Endothelial cell (in vitro differentiated cells): ENCODE measurements around the gene SNPH. TPM values are rescaled to one million over a fixed set of nuclear protein-coding genes. Genes with fewer than 3 reads are reported as not detected.

ENCODE experiments used
- DNase-seq: peaks from one replicate; pipeline ENCODE4 v3.0.0; 2021; ENCODE audit warnings: low spot score
- H3K27ac Mint-ChIP-seq: one replicate; pipeline ENCODE4 v1.8.0; 2021; ENCODE audit warnings: mixed read lengths, inconsistent platforms; ENCODE audit not compliant: unreplicated experiment
- H3K27me3 Mint-ChIP-seq: one replicate; pipeline ENCODE4 v1.8.0; 2021; ENCODE audit warnings: mild to moderate bottlenecking, moderate library complexity, mixed read lengths, inconsistent platforms; ENCODE audit not compliant: unreplicated experiment
- H3K36me3 Mint-ChIP-seq: one replicate; pipeline ENCODE4 v1.8.0; 2021; ENCODE audit warnings: mild to moderate bottlenecking, low read depth, mixed read lengths, inconsistent platforms; ENCODE audit not compliant: unreplicated experiment
- H3K4me1 Mint-ChIP-seq: one replicate; pipeline ENCODE4 v1.8.0; 2021; ENCODE audit warnings: mild to moderate bottlenecking, mixed read lengths, inconsistent platforms; ENCODE audit not compliant: unreplicated experiment
- H3K4me3 Mint-ChIP-seq: one replicate; pipeline ENCODE4 v1.8.0; 2021; ENCODE audit warnings: mild to moderate bottlenecking, mixed read lengths, inconsistent platforms; ENCODE audit not compliant: unreplicated experiment
- H3K9me3 Mint-ChIP-seq: one replicate; pipeline ENCODE4 v1.8.0; 2021; ENCODE audit warnings: mixed read lengths, inconsistent platforms; ENCODE audit not compliant: unreplicated experiment
- total RNA-seq: library from RNA; stranded (reverse); fragmentation: NEBNext Ultra II Directional; extraction: Animal tissue kit (Norgen Biotek cat#: 25700); gene quantifications from one replicate; pipeline ENCODE4 v1.2.1, GENCODE V29; 2021; ENCODE audit not compliant: unreplicated experiment
- TF ChIP-seq, protein P1 (sequence below): fragments of 200-600 bp; sonication (generic); IDR thresholded peaks from one replicate; pipeline ENCODE4 v1.5.0; 2021; ENCODE audit warnings: antibody characterized with exemption; ENCODE audit not compliant: unreplicated experiment

SNPH gene
- total RNA-seq, 1 donor from 2014 or later = 8.4 TPM

DNA sequence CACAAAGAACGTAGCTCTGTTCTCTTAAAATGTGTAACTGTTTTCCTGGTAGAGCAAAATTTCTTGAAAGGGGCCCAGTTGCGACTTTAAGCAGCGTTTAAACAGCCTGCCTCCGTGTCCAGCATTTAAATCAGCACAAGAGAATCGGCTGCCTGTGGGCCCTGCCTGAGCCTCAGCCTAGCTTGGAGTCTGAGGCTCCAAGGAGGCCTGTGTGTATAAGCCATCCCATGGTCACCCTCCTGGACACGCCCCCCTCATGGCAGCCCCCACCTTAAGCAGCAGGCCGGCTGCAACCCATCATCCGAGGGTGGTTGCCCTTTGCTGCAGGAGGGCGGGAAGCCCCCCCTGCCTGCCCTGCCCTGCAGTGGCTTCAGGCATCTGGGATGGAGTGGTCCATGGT lies 44.0 kb downstream of the SNPH start:
- Mint-ChIP-seq H3K36me3 (peaks cover 10% of the 10 kb centered on the region), H3K9me3 (no peaks in the 10 kb centered on the region), H3K4me3 (no peak overlapping the region), H3K4me1 (peaks cover 16% of the 10 kb centered on the region), H3K27ac (no peak overlapping the region), H3K27me3 (peaks cover 7% of the 10 kb centered on the region)
- TF ChIP-seq, protein P1, sequence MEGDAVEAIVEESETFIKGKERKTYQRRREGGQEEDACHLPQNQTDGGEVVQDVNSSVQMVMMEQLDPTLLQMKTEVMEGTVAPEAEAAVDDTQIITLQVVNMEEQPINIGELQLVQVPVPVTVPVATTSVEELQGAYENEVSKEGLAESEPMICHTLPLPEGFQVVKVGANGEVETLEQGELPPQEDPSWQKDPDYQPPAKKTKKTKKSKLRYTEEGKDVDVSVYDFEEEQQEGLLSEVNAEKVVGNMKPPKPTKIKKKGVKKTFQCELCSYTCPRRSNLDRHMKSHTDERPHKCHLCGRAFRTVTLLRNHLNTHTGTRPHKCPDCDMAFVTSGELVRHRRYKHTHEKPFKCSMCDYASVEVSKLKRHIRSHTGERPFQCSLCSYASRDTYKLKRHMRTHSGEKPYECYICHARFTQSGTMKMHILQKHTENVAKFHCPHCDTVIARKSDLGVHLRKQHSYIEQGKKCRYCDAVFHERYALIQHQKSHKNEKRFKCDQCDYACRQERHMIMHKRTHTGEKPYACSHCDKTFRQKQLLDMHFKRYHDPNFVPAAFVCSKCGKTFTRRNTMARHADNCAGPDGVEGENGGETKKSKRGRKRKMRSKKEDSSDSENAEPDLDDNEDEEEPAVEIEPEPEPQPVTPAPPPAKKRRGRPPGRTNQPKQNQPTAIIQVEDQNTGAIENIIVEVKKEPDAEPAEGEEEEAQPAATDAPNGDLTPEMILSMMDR = no peak
- no peak for DNase-seq

DNA sequence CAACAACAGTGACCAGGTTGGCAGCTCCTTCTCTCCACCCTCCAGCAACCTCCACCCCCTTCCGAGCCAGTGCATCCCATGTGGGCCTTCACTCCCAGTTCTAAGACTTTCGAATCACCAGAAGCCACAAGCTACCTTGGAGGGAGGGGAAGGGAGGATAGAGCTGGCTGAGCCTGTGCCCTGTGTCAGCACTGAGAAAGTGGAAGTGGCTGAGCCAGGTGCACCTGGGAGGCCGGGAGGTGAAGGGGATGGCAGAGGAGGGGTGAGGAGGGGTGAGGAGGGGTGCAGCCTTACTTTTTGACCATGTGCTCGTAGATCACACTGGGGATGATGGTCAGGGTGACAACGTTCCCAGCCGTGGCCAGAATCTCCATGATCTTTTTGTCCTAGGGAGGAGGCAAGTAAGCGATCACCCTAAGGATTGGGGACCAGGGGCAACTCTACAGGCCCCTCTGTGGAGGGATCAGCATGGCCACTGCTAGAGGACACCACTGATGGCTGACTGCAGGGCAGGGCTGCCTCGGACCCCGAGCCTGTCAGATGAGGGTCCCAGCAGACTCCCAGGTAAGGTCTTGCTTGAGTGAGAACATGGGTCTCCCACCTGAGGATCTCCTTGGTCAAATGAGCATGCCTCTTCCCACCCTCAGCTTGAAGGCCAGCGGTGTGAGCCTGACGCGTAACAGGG lies 44.6 kb downstream of the SNPH start:
- H3K27me3 Mint-ChIP-seq = peaks cover 7% of the 10 kb centered on the region
- no peak for DNase-seq
- H3K9me3 Mint-ChIP-seq = no peaks in the 10 kb centered on the region
- TF ChIP-seq, protein P1 = no peak
- H3K27ac Mint-ChIP-seq = peak overlapping the region; percentile 11
- H3K4me1 Mint-ChIP-seq = peaks cover 16% of the 10 kb centered on the region
- H3K36me3 Mint-ChIP-seq = peaks cover 6% of the 10 kb centered on the region
- H3K4me3 Mint-ChIP-seq = no peak overlapping the region

DNA sequence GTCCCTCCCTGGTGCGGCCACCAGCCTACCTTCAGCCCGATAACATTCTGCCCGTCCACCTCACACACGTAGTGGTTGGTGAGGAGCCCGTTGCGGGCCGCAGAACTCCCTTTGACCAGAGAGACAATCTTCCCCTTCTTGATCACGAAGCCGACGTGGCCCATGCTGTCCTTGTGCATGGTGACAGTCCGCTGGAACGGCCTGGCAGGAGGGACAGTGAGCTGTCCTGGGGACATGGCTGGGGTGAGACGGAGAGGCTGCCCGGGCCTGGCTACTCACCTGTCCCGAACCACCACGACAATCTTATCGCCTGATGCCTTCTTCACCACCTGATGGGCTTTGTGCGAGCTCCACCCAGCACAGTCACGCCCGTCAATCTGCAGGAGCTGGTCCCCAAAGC lies 46.2 kb downstream of the SNPH start:
- H3K36me3 Mint-ChIP-seq = peaks cover 10% of the 10 kb centered on the region
- no peak overlapping the region for H3K27ac Mint-ChIP-seq
- DNase-seq = no peak
- H3K4me3 Mint-ChIP-seq = no peak overlapping the region
- TF ChIP-seq, protein P1 = no peak
- H3K4me1 Mint-ChIP-seq = peaks cover 16% of the 10 kb centered on the region
- peaks cover 6% of the 10 kb centered on the region for H3K27me3 Mint-ChIP-seq
- no peaks in the 10 kb centered on the region for H3K9me3 Mint-ChIP-seq

DNA sequence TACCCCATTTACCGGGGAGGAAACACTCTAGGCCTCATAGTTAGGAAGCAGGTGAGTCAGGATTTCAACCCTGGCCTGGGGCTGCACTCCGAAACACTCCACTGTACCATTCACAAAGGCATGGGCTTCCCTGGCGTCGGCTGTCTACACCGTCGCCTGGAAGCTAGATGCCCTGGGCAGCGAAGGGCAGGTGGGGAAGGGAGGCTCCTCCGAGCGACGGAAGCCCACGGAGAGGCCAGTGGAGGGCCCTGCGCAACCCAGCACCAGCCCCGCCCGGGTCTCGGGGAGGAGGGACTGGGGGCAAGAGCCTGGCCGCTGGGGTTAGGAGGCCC lies 46.8 kb downstream of the SNPH start:
- H3K36me3 Mint-ChIP-seq = peaks cover 10% of the 10 kb centered on the region
- peaks cover 4% of the 10 kb centered on the region for H3K27me3 Mint-ChIP-seq
- TF ChIP-seq, protein P1 = no peak
- H3K9me3 Mint-ChIP-seq = no peaks in the 10 kb centered on the region
- DNase-seq = no peak
- peaks cover 13% of the 10 kb centered on the region for H3K4me1 Mint-ChIP-seq
- no peak overlapping the region for H3K4me3 Mint-ChIP-seq
- no peak overlapping the region for H3K27ac Mint-ChIP-seq

DNA sequence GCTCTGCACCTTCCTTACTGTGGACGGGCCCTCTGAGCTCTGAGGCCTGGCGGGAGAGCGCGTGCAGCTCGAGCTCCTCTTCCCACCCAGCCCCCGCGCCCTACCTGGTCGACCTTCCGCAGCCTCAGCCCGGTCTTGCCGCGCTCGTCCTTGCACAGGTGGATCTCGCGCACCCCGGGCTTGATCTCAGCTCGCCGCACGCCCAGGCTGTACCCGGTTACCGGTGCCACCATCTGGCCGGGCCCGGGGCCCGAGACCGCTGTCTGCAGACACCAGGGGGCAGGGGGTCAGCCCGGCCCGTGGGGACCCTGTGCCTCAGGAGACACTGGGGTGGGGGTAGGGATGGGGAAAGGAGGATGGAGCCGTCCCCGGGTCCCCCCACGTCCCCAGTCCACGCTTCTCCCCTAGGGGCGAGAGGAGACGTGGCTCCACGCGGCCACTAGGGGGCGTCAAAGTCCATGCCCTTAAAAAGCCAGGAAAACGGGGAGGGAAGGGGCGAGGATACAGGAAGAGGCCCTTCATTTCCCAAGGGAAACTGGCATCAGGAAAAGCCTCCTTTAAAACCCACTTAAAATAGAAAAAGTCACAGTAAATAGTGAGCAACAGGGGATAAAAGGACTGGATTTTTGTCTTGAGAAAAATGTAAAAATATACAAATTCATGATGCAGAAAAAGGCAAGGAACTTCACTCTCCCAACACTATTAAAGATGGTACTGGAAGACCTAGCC lies 47.3 kb downstream of the SNPH start:
- Mint-ChIP-seq H3K4me3 (no peak overlapping the region), H3K4me1 (peaks cover 11% of the 10 kb centered on the region), H3K9me3 (no peaks in the 10 kb centered on the region), H3K27ac (peak overlapping the region; percentile 93), H3K36me3 (peaks cover 10% of the 10 kb centered on the region), H3K27me3 (peaks cover 4% of the 10 kb centered on the region)
- DNase-seq = peak; percentile 85
- TF ChIP-seq, protein P1 = peak; percentile 99
